Endodermal cell (in vitro differentiated cells): ENCODE results near the gene PON3. TPM values are rescaled to one million over a fixed set of nuclear protein-coding genes. Genes with fewer than 3 reads are reported as not detected.
A peak's percentile ranks its signal among the peaks of the same experiment; 100 is the strongest.

Source experiments
- DNase-seq: peaks from one replicate; pipeline ENCODE4 v3.0.0-alpha.2; 2017
- H3K27ac ChIP-seq: 2 replicates; pipeline ENCODE4 v1.5.1; 2013; ENCODE audit warnings: mild to moderate bottlenecking, low read depth, low read length, moderate library complexity
- H3K27me3 ChIP-seq: 2 replicates; pipeline ENCODE4 v1.6.1; 2013; ENCODE audit warnings: mild to moderate bottlenecking, low read length, moderate library complexity; ENCODE audit not compliant: insufficient read depth, control insufficient read depth, poor library complexity, severe bottlenecking
- H3K36me3 ChIP-seq: 2 replicates; pipeline ENCODE4 v1.7.0; 2013; ENCODE audit warnings: mild to moderate bottlenecking, low read length, moderate library complexity; ENCODE audit not compliant: control insufficient read depth, insufficient read depth
- H3K4me1 ChIP-seq: one replicate; pipeline ENCODE4 v1.7.0; 2013; ENCODE audit warnings: low read length; ENCODE audit not compliant: control insufficient read depth, insufficient read depth
- H3K4me3 ChIP-seq: 2 replicates; pipeline ENCODE4 v1.5.1; 2013; ENCODE audit warnings: mild to moderate bottlenecking, low read length, moderate library complexity
- H3K9ac ChIP-seq: 2 replicates; pipeline ENCODE4 v1.6.1; 2013; ENCODE audit warnings: mild to moderate bottlenecking, low read length, moderate library complexity; ENCODE audit not compliant: poor library complexity, severe bottlenecking; ENCODE audit errors: extremely low read depth
- H3K9me3 ChIP-seq: 2 replicates; pipeline ENCODE4 v1.6.1; 2013; ENCODE audit warnings: mild to moderate bottlenecking, low read length, moderate library complexity; ENCODE audit not compliant: control insufficient read depth
- H3K27ac Mint-ChIP-seq: 2 replicates; pipeline ENCODE4 v1.8.0; 2020; ENCODE audit warnings: mixed read lengths
- H3K27me3 Mint-ChIP-seq: 2 replicates; pipeline ENCODE4 v1.8.0; 2021; ENCODE audit warnings: mild to moderate bottlenecking, mixed read lengths; ENCODE audit not compliant: insufficient read depth
- H3K36me3 Mint-ChIP-seq: 2 replicates; pipeline ENCODE4 v1.8.0; 2020; ENCODE audit warnings: low read depth, mixed read lengths
- H3K4me1 Mint-ChIP-seq: 2 replicates; pipeline ENCODE4 v1.8.0; 2020; ENCODE audit warnings: mixed read lengths
- H3K4me3 Mint-ChIP-seq: 2 replicates; pipeline ENCODE4 v1.8.0; 2020; ENCODE audit warnings: mild to moderate bottlenecking, moderate library complexity, mixed read lengths
- H3K9me3 Mint-ChIP-seq: 2 replicates; pipeline ENCODE4 v1.8.0; 2020; ENCODE audit warnings: mild to moderate bottlenecking, mixed read lengths
- WGBS, 2 experiments: methylation state at CpG; one replicate each; pipeline versions ENCODE4 v1.1.5 to v1.1.7; 2013; ENCODE audit warnings: missing lambda C conversion rate in 2 of 2, mixed read lengths in 1 of 2; ENCODE audit not compliant: insufficient coverage in 1 of 2, insufficient read length in 1 of 2; 5-methylcytosine and 5-hydroxymethylcytosine counted together
- total RNA-seq, 2 donors: library from RNA; stranded (reverse); fragmentation: NEBNext Ultra II Directional in 1 of 2; extraction: Animal tissue kit (Norgen Biotek cat#: 25700) in 1 of 2; gene quantifications; 2 replicates in 1 of 2; 3 replicates in 1 of 2; pipeline ENCODE4 v1.2.1, GENCODE V29; 2021
- TF ChIP-seq, protein P1 (sequence below): fragments of 200-600 bp; sonication (generic); conservative IDR thresholded peaks from 2 replicates; pipeline ENCODE4 v1.5.0; 2021; ENCODE audit warnings: antibody characterized with exemption, mild to moderate bottlenecking

The PON3 gene
- total RNA-seq, 2 donors from 2014 or later = 0.55 TPM; not detected in 1

DNA sequence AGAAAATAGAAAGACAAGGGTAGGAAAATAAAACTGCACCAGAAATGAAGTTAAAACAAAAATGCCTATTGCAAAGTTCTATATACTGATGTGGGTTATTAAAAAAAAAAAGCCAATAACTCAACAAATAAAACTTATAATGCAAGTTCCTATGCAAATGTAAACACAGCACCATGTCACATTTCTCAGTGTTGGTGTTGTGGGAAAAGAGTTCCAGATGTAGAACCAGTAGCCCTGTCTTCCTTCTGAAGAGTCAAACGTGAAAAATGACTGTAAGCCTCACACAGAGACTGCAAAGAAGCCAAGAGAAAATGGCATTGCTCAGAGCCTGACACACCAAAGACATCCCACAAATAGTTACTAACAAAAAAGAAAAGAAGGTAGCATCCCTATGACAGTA, 28.5 kb upstream of the PON3 start:
- Histone ChIP-seq H3K27ac (no peak overlapping the region), H3K9ac (no peak overlapping the region), H3K4me3 (no peak overlapping the region), H3K4me1 (peaks cover 19% of the 10 kb centered on the region), H3K9me3 (no peaks in the 10 kb centered on the region), H3K36me3 (peaks cover 38% of the 10 kb centered on the region), H3K27me3 (no peaks in the 10 kb centered on the region)
- Mint-ChIP-seq H3K4me1 (peaks cover 35% of the 10 kb centered on the region), H3K4me3 (no peak overlapping the region), H3K36me3 (peaks cover 33% of the 10 kb centered on the region), H3K27me3 (no peaks in the 10 kb centered on the region), H3K9me3 (no peaks in the 10 kb centered on the region), H3K27ac (no peak overlapping the region)
- TF ChIP-seq, protein P1, sequence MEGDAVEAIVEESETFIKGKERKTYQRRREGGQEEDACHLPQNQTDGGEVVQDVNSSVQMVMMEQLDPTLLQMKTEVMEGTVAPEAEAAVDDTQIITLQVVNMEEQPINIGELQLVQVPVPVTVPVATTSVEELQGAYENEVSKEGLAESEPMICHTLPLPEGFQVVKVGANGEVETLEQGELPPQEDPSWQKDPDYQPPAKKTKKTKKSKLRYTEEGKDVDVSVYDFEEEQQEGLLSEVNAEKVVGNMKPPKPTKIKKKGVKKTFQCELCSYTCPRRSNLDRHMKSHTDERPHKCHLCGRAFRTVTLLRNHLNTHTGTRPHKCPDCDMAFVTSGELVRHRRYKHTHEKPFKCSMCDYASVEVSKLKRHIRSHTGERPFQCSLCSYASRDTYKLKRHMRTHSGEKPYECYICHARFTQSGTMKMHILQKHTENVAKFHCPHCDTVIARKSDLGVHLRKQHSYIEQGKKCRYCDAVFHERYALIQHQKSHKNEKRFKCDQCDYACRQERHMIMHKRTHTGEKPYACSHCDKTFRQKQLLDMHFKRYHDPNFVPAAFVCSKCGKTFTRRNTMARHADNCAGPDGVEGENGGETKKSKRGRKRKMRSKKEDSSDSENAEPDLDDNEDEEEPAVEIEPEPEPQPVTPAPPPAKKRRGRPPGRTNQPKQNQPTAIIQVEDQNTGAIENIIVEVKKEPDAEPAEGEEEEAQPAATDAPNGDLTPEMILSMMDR = no peak
- WGBS, 2 experiments = 70 to 100% methylated on average over 1 of the region's 1 CpG
- no peak for DNase-seq

DNA sequence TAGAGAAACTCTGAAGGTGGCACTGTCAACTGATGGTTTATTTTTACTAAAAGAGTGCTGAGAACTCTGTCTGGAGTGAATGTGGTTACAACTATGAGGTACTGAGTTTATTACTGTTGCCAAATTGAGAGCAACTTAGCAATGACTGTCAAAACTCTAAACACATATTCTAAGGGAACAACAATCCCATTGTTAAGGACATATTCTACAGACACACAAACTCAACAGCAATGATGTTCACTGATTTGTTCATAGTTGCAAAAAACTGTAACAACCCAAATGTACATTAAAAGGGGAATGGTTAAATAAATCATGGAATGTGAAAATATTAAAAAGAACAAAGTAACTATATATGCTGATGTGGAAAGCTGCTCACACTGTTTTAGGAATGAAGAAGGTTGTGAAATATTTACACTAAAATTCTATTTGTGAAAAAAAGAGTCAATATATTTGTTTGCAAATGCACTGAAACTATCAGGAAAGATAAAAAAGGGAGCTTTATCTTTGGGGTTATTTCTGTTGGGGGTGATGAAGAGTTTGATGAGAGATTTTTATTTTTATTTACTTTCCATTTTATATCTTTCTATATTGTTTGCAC, 25.8 kb upstream of the PON3 start:
- Histone ChIP-seq H3K36me3 (peaks cover 47% of the 10 kb centered on the region), H3K4me1 (peaks cover 6% of the 10 kb centered on the region), H3K27ac (peak overlapping the region; percentile 98), H3K9ac (no peak overlapping the region), H3K9me3 (no peaks in the 10 kb centered on the region), H3K4me3 (no peak overlapping the region), H3K27me3 (no peaks in the 10 kb centered on the region)
- Mint-ChIP-seq H3K9me3 (no peaks in the 10 kb centered on the region), H3K4me1 (peaks cover 23% of the 10 kb centered on the region), H3K36me3 (peaks cover 27% of the 10 kb centered on the region), H3K27me3 (no peaks in the 10 kb centered on the region), H3K4me3 (no peak overlapping the region), H3K27ac (peak overlapping the region; percentile 43)
- DNase-seq = no peak
- TF ChIP-seq, protein P1 = no peak

DNA sequence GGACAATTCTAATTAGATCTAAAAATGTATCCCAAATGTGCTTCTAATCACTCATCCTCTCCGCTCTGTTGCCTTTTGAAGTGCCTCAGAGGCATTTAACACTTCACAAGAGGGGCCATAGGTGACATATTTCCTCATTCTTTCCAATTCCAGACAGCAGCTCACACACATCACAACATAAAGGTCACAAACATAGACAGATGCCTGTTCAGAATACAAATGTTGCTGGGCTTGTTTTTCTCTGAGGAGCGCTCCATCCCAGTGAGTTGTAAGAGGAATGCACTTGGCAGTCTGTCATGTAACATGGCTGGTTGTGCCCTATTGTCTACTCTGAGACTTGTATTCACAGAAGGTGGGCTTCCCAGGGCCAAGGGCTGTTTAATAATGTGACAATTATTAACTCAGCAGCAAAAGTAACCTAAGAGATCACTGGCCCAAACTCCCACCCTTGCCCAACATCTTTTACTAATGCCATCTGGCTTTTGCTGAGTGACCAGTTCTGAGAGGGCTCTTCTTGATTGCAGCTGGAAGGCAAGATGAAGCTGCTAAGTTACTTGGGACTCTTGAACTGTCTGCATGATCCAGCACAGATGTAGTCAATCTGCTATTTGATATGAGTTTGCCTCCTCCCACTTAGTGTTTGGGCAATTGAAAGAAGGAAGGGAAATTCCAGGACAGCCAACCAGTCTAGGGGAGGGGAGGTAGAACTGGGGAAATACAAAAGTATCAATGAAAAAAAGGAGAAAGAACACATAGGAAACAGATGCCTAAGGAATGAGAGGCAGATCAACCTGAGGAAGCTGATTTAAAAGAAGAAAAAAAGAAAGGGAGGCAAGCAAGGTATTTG, 25.0 kb upstream of the PON3 start:
- peak overlapping the region; percentile 98 for H3K27ac ChIP-seq
- H3K27ac Mint-ChIP-seq = peak overlapping the region; percentile 43
- peaks cover 53% of the 10 kb centered on the region for H3K36me3 ChIP-seq
- no peaks in the 10 kb centered on the region for H3K4me1 ChIP-seq
- H3K9ac ChIP-seq = no peak overlapping the region
- 20 to 89% methylated on average over 1 to 2 of the region's 2 CpGs for WGBS, 2 experiments
- no peak overlapping the region for H3K4me3 ChIP-seq
- peaks cover 27% of the 10 kb centered on the region for H3K36me3 Mint-ChIP-seq
- no peaks in the 10 kb centered on the region for H3K27me3 ChIP-seq
- H3K9me3 Mint-ChIP-seq = no peaks in the 10 kb centered on the region
- H3K27me3 Mint-ChIP-seq = no peaks in the 10 kb centered on the region
- no peak overlapping the region for H3K4me3 Mint-ChIP-seq
- peaks cover 17% of the 10 kb centered on the region for H3K4me1 Mint-ChIP-seq
- TF ChIP-seq, protein P1 = no peak
- no peaks in the 10 kb centered on the region for H3K9me3 ChIP-seq
- DNase-seq = no peak
